GM18511 (cell line): ENCODE data around the gene PDGFC.
"Not testable (repeated sequence)": the region's sequence is repeated elsewhere in the genome, so short reads cannot be mapped to it uniquely, and the experiment has no call there.

ENCODE experiments used
- ATAC-seq: cut with Tn5 transposase; IDR thresholded peaks from one replicate; pipeline ENCODE4 v1.9.1; 2021; ENCODE audit warnings: mild to moderate bottlenecking, moderate library complexity; ENCODE audit not compliant: unreplicated experiment

The PDGFC gene

DNA sequence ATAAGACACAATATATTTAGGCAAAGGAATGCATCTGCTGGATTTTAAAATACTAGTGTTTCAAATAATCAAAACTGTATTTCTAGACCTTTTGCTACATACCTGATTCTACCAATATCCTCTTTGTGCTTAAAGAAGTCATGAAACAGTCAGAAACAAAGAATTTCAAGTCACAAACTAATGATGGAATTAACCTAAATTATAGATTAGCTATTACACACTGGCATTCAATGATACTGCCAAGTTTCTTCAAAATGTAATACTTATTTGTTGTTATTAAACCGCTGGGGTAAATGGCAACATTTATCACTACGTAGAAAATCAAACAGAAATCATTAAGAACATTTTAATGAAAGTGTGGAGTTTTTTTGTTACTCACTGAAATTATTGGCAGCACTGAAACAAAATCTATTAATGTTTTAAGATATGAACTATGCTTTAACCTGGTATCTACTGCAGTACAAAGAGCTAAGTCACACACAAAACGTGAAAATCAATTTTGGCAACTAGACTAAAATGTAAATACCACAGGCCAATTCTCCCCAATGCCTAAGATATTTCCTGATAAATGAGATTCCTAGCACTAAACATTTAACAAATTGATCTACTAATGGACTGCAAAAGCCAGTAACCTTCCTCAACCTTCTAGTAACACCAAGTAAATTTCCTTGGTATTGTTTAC lies 19.4 kb downstream of the PDGFC start:
- ATAC-seq, result no peak

DNA sequence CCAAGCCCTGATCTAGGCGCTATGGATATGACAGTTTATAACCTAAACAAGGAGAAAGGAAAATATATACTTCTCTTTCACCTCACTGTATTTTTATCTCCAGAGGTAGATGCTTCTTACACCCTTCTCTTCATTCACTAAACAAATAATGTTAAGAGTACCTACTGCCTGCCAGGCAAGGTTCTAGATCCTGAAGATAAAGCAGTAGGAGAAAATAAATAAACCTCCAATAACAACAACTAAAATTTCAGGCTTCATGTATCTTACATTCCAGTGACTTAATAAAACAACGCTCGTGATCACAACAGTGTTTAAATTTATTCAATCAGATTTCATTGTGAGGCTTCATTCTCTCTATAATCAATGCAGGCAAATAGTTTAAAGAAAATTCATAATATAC lies 20.7 kb downstream of the PDGFC start:
- no peak for ATAC-seq

DNA sequence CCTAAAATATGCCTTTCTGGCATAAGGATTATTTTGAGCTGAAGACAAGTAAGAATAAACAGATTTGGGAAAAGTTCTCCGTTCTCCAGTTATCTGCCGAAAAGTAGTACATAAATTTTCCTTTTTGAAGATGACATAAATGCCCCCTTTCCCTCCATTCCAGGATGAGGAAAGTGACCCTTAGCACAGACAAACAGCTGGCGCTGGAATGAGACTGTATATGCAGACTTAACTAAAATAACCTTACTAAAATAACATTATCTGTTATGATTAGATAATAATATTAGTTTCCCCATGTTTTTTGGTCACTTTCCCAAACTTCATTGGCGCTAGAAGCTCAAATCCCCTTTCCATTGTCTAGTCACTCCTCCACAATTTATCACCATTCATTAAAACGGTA lies 21.5 kb downstream of the PDGFC start:
- no peak for ATAC-seq

DNA sequence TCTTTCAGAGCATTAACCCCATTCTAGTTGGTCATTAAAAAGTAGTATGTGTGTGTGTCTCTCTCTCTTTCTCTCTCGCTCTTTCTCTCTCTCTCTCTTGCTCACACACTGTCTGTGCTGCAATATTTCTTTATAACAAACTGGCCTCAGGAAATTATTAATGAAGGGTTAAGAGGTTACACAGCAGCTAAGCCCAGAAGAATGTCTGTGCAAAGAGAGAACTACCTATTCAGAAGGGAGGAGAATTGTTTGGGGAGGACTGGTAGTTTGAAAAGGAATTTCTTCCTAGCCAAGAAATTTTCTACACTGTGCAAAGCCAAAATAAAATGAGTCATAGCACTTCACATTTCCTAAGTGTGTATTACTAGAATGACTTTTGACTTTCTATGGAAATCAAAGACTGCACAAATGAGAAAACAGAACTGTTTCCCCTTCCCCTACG lies 22.2 kb downstream of the PDGFC start:
- no peak for ATAC-seq

DNA sequence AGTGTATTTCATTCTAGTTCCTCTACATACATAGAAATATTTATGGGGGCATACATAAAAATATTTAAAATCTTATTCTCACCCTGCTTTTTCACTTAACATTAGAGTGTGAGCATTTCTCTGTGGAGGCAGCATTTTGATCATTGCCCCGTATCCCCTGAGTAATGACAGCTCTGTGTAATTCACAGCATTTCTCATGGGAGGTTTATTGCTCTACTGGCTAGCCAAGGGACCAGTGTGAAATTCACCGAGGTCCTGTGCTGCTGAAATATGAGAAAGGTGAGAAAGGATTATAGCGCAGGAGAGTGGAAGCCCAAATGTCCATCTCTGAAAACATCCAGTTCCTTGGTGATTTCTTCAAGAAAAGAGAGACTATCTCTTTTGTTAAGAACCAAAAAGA lies 22.9 kb downstream of the PDGFC start:
- ATAC-seq, result no peak

DNA sequence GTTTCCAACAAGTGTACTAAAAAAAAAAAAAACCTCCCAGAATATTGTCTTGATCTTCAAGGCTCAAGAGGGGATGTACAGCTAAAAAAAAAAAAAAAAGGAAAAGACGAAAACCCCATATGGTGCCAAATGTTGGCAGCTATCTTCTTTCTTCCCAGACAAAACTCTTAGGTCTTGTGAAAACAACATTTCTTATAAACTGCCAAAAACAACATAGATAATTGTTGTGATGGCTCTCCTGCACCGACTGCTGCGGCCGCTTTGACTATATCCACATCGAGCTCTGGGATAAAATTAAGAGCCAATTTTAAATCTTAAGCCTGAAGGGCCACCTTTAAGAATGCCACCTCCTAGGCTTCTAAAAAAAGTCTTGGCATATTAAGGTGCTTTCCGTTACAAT lies 23.5 kb downstream of the PDGFC start:
- no peak for ATAC-seq

DNA sequence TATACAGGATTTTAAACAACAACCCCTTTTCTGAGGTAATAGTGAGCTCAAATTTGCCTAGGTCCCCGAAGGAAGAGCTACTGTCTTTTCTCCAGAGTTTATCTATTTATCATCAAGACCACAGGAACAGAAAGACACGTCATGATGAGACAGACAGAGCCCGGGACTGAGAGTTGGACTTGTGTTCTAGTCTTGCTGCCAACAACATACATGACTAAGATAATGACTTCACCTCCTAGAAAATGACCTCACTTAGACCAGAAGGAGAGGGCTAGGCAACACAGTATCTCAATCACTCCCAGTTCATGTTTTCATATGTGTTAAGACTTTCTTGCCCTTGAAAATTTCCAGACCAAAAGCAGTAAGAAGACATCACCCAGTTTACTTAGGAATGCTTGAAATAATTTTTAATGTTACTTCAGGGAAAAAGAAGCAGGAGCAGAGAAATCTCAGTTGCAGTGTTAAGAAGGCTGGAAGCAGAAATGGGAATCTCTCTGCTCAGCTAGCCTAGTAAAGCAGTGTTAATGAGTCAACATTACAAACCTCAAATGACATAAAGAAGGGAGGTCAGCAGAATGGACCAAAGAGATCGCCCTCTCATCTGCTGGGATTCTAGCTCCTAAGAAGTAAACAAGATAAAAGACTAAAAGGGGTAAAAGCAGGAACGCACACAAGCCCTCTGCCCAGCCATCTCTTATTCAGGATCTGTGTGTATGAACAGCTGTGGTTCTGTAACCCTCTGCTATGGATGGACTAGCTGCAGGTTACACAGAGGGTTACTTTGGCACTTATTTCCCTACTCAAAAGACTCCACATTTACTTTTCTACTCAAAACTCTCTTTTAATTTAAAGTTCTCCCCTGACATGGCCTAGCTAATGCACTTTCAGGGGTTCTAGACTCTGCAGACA lies 24.8 kb downstream of the PDGFC start:
- ATAC-seq, result peak; percentile 55

DNA sequence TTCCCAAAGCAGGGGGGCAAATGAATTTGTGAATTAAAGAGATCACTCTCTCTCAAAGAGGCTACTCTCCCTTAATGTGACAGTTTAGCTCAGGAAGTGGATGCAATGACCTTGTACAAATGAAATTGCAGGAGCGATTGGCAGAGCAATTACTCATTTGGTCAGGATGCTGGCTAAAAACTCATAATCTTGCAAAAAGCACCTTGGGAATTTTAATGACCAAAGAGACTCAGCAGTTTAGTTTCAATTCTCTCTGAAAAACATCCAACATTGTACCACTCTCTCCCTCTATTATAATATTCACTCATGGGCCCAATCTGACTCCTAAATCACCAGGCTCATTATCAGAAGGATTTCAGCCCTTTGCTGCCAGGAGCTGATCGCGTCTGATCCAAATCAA lies 26.1 kb downstream of the PDGFC start:
- no peak for ATAC-seq

DNA sequence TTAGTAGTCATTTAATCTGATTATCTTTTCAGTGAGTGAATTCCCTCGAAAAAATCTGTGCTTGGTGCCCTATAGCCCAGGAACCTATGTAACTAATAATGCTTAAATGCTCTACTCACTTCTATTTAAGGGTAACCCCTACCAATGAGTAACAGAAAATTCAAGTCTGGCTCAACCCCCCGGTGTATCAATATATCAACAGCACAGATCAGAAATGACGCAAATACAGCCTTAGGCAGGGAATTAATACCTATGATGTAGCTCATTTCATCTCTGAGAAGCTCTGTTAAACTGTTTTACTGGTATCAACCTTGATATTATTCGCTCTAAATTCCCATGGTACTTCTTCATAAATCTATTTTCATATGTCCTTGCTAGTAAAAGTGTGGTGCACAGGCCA lies 28.6 kb downstream of the PDGFC start:
- ATAC-seq, result no peak

DNA sequence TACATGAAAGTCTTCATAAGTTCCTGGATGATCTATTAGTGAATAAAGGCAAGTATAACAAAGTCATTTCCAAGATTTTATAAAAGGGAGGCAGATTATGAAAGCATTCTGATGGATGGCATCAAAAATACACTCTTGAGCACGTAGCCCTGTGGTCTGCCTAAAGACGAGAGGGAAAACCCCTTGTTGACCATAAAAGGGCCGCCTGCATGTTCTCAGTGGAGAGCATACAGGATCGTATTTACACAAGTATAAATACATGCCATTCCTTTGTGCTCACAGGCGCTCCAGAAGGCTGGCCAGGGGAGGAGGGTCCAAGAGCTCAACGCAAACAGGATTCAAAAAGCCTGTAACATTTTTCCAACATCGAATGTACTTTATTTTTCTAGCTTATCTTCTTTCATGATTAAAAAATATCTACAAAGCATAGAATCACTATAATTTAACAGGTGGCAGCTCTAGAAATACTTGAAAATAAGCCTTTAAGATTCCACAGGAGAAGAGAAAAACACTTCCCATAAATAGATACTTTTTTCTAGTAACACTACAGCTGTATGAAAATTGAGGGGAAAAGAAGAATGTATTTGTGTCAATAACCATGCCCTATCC lies 29.6 kb downstream of the PDGFC start:
- ATAC-seq, result no peak

DNA sequence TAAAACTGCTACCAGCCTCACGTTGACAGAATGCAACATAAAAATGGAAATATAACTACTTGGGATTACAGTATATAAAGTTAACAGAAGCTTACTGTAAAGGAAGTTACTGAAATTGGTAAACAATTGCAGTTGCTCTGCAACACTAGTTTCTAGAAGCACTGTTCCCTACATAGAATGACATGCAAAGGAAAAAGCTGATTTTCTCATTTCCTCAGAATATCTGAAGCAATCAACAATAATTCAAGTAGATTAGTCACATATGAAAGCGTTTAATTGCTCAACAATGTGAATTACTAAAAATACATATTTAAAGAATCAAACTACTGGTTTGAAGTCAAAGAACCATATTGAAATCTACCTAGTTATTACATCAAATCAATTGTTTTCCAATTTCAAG lies 31.8 kb downstream of the PDGFC start:
- ATAC-seq, result no peak

DNA sequence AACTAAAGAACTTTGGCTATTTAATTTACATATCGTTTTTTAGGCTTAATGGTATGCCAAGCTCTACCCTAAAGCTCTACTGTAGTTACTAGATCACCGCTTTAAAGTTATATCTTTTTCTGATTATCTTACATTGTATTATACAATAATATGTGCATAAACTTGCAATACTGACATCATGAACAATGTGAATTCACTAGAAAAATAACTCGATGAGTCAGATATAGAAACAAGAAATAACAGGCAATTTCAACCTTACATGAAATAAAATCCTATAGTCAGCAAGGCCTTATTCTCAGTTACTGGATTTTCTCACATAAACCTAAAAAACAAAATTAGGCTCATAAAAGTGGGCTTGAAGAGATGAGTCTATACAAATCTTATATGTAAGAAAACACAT lies 32.5 kb downstream of the PDGFC start:
- no peak for ATAC-seq

DNA sequence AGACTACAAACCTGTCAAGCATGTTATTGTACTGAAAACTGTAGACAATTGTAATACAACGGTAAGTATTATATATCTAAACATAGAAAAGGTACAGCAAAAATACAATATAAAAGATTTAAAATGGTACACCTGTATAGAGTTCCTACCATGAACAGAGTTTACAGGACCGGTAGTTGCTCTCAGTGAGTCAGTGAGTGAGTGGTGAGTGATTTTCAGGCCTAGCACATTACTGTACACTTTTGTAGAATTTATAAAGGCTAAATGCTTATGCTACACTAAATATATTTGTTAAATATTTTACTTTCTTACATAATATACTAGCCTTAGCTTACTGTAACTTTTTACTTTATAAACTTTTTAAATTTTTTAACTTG lies 37.4 kb downstream of the PDGFC start:
- ATAC-seq, result no peak

DNA sequence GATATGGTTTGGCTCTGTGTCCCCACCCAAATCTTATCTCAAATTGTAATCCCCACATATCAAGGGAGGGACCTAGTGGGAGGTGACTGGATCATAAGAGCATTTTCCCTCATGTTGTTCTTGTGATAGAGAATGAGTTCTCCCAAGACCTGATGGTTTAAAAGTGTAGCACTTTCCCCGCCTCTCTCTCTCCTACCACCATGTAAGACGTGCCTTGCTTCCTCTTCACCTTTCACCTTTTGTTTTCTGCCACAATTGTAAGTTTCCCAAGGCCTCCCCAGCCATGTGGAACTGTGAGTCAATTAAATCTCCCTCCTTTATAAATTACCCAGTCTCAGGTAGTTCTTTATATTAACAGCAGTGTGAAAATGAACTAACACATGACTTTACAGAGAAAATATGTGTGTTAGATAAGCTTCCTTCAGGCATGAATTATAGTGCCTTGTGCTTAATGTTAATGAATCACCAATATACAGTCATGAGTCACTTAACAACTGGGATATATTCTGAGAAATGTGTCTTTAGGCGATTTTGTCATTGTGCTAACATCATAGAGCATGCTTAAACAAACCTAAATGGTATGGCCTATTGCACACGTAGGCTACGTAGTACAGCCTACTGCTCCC lies 37.9 kb downstream of the PDGFC start:
- no peak for ATAC-seq

DNA sequence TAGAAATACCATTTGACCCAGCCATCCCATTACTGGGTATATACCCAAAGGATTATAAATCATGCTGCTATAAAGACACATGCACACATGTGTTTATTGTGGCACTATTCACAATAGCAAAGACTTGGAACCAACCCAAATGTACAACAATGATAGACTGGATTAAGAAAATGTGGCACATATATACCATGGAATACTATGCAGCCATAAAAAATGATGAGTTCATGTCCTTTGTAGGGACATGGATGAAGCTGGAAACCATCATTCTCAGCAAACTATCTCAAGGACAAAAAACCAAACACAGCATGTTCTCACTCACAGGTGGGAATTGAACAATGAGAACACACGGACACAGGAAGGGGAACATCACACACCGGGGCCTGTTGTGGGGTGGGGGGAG lies 39.2 kb downstream of the PDGFC start:
- ATAC-seq, result not testable (repeated sequence)

DNA sequence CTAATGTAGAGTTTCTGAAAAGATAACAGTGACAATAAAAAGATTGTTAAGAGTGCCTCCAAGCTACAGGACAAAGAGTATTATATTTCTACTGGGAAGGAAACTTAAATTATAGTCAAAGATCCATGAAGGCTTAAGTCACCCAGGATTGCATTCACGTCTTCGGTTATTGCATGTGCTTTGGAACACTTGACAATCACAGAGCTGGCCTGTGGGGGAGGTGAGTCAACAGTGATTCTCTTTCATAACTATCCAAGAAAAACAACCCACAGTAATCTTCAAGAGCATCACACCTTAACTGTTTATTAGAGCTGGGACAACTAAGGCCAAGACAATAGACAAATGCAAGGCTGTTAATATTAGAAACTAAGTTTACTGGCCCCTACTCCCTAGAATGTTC lies 40.3 kb downstream of the PDGFC start:
- no peak for ATAC-seq

DNA sequence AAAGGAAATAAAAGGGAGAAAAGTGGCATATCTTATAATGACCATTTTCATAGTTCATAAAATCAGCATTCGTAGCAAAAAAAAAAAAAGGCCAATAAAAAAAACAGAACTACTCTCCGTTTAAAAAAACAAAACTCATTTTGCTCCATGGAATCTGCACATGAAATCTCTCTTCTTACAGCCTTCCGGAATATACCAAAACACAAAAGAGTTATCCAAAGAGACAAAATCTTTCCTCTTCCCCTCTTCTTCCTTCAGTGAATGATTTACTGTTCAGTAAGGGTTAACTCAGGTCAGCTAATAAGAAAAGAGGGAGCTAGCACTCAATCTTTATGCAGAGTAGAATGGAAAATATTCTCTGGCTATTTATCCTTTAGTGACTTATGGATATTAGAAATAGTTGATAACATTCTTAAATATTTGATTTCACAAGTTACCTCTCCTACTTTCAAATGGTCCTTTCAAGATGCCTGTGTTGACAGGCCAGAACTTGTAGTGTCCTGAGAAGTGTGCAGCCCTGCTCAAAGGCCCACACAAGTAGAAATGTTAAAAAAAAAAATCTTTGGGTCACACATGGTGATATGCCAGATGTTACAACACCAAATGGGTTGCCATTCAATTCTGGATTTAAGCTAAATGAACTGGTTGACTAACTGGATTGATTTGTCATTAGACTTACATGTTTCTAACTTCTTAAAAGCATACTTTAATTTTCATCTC lies 42.1 kb downstream of the PDGFC start:
- no peak for ATAC-seq

DNA sequence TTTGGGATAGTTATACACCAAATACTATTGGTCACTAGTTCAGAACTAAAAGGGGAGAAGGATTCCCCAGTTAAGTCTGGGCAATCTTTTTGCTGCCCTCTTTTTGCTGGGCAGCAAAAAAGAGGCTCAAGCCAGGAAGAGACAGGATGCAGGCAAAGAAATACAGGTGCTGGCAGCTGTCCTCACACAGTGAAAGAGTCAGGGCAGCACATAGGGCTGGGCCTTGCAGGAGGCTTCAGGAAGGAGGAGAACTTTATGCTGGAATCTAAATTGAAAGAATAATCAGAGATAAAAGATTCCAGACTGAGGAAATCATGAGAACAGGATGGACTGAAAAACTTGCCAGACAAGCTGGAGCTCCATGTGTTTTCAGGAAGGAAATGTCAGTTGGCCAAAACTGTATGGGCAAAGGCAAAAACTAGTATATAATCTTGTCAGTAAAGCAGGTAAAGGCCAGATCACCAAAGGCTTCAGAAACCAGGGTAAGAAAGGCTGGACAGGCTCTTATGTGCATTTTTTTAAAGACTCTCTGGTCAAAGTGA lies 46.8 kb downstream of the PDGFC start:
- ATAC-seq, result no peak

DNA sequence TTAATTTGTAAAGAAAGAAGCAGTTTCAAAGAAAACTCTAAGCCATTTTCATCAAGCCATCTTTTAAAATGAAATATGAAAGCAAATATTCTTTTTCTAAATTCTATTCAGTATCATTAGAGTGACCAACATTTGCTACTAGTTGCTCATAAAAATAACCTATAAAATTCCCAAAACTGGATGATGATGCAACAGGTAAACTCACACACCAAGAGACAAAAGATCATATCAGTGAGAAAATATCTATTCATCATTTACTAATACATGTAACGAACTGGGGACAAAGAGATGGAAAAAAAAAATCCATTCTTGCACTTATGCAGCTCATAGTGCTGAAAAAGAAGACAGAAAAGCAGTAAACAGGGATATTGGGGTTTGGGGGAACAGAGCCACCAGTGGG lies 48.1 kb downstream of the PDGFC start:
- no peak for ATAC-seq

DNA sequence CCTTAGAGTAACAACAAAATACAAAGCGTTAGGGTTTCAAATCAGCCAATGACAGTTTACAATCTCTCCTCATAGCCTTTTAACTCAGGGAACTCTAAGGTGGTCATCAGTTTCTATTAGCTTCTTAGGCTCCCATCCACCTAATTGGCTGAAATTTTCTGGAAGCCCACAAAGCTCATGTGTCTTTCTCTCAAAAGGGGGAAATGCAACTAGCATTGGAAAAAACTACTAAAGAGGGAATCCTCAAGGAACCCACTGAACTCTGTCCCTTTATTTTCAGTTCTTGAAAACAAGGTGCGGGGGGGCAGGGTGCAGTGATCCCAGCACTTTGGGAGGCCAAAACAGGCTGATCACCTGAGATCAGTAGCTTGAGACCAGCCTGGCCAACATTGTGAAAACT lies 56.4 kb downstream of the PDGFC start:
- no peak for ATAC-seq

DNA sequence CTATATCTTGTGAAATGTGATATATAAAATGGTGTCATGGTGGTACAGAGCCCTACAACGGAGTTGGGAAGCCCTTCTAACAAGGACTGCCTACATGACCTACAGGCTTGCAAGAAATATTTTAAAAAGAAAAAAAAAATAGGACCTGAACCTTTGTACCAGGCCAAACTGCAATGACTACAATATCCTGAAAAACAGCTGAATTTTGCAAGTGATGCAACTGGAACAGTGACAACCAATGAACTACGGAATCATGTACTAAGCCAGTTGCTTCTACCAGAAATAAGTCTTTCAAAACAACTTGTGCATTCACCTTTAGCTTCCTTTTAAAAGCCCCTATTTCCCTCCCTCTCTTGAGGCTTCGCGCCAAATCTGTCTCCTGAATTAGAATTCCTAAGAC lies 58.4 kb downstream of the PDGFC start:
- no peak for ATAC-seq
